ENCODE results near the gene OBP2B.
A peak's percentile ranks its signal among the peaks of the same experiment; 100 is the strongest.

OBP2B gene

GRCh38 chr9:133247632-133248031 is 38.6 kb upstream of the OBP2B start:
- DNase-seq (ENCODE audit: low read depth) = no peak
- TF ChIP-seq, protein P1, sequence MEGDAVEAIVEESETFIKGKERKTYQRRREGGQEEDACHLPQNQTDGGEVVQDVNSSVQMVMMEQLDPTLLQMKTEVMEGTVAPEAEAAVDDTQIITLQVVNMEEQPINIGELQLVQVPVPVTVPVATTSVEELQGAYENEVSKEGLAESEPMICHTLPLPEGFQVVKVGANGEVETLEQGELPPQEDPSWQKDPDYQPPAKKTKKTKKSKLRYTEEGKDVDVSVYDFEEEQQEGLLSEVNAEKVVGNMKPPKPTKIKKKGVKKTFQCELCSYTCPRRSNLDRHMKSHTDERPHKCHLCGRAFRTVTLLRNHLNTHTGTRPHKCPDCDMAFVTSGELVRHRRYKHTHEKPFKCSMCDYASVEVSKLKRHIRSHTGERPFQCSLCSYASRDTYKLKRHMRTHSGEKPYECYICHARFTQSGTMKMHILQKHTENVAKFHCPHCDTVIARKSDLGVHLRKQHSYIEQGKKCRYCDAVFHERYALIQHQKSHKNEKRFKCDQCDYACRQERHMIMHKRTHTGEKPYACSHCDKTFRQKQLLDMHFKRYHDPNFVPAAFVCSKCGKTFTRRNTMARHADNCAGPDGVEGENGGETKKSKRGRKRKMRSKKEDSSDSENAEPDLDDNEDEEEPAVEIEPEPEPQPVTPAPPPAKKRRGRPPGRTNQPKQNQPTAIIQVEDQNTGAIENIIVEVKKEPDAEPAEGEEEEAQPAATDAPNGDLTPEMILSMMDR (IDR thresholded peaks at IDR 0.05; ENCODE audit: insufficient read depth, low read depth, low read length, missing control alignments) = no peak
- H3K4me3 ChIP-seq (ENCODE audit: low read length) = no peak overlapping the region

GRCh38 chr9:133246991-133247390 is 37.9 kb upstream of the OBP2B start:
- no peak for DNase-seq (ENCODE audit: low read depth)
- H3K4me3 ChIP-seq (ENCODE audit: low read length) = no peak overlapping the region
- TF ChIP-seq, protein P1 (IDR thresholded peaks at IDR 0.05; ENCODE audit: insufficient read depth, low read depth, low read length, missing control alignments) = no peak

GRCh38 chr9:133246562-133246961 is 37.5 kb upstream of the OBP2B start:
- no peak overlapping the region for H3K4me3 ChIP-seq (ENCODE audit: low read length)
- TF ChIP-seq, protein P1 (IDR thresholded peaks at IDR 0.05; ENCODE audit: insufficient read depth, low read depth, low read length, missing control alignments) = no peak
- DNase-seq (ENCODE audit: low read depth) = no peak

- no peak for DNase-seq (ENCODE audit: low read depth)
- H3K4me3 ChIP-seq (ENCODE audit: low read length) = no peak overlapping the region
- TF ChIP-seq, protein P1 (IDR thresholded peaks at IDR 0.05; ENCODE audit: insufficient read depth, low read depth, low read length, missing control alignments) = no peak
These were observed 33.9 kb upstream of the OBP2B start for GRCh38 chr9:133242991-133243390.

DNA sequence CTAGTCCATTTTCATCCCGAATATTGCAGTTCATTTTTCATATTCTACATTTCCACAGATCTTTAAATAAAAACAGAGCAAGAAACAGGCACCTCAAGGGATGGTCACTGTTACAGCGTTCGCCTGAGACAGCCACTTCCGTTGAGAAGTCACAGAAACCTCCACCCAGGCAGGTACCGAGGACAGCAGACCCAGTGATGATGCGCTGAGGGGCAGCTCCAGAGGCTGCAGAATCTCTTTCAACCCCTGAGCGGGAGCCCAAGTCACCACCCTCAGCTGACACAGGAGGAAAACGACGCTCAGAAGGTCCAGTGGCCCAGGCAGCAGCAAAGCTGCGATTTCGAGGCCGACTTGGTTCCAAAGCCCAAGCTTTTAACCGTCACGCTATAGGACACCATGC is 33.2 kb upstream of the OBP2B start:
- TF ChIP-seq, protein P1 (IDR thresholded peaks at IDR 0.05; ENCODE audit: insufficient read depth, low read depth, low read length, missing control alignments) = no peak
- H3K4me3 ChIP-seq (ENCODE audit: low read length) = no peak overlapping the region
- no peak for DNase-seq (ENCODE audit: low read depth)

- TF ChIP-seq, protein P1 (IDR thresholded peaks at IDR 0.05; ENCODE audit: insufficient read depth, low read depth, low read length, missing control alignments) = no peak
- no peak overlapping the region for H3K4me3 ChIP-seq (ENCODE audit: low read length)
- DNase-seq (ENCODE audit: low read depth) = no peak
These were observed 30.6 kb upstream of the OBP2B start for GRCh38 chr9:133239533-133240090.

DNA sequence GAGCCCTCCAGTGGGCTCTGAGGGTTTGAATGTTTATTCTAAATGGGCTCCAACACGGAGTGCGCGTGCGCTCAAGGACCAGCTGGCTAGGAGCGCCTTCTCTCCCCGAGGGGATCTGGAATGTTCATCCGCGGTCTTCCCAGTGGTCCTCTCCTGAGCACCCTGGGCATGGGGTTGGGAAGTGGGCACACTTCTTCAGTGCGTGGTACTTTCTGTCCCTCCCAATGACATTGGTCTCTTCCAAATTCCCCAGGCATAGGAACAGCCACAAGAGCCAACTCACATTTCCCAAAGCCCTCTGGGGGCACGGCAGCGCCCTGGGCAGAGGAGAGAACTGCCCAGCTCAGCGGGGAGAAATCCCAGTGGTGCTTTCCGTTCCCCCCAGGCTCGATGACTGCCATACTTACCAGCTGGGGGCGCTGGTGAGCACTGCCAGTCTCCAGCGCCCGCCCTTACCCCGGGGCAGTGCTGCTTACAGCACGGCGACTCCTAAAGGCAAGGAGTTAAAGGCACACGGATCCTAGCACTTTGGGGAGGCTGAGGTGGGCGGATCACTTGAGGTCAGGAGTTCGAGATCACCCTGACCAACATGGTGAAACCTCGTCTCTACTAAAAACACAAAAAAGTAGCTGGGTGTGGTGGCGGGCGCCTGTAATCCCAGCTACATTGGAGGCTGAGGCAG is 29.9 kb upstream of the OBP2B start:
- H3K4me3 ChIP-seq (ENCODE audit: low read length) = no peak overlapping the region
- DNase-seq (ENCODE audit: low read depth) = peak; percentile 42
- TF ChIP-seq, protein P1 (IDR thresholded peaks at IDR 0.05; ENCODE audit: insufficient read depth, low read depth, low read length, missing control alignments) = peak; percentile 48
